GM21529 (cell line): ENCODE data around the gene PCDHGA10.
"Not testable (repeated sequence)": the region's sequence is repeated elsewhere in the genome, so short reads cannot be mapped to it uniquely, and the experiment has no call there.

Source experiments
- ATAC-seq: cut with Tn5 transposase; IDR thresholded peaks from one replicate; pipeline ENCODE4 v1.9.1; 2021; ENCODE audit not compliant: unreplicated experiment

The PCDHGA10 gene

GRCh38 chr5:141392429-141393198, 20.2 kb upstream of the PCDHGA10 start, which contains the start of gene PCDHGA8:
Gene PCDHGA8, plus strand, starts transcription at chr5:141392633. Its CDS starts 181 bp downstream, at chr5:141392814.
- no peak for ATAC-seq

DNA sequence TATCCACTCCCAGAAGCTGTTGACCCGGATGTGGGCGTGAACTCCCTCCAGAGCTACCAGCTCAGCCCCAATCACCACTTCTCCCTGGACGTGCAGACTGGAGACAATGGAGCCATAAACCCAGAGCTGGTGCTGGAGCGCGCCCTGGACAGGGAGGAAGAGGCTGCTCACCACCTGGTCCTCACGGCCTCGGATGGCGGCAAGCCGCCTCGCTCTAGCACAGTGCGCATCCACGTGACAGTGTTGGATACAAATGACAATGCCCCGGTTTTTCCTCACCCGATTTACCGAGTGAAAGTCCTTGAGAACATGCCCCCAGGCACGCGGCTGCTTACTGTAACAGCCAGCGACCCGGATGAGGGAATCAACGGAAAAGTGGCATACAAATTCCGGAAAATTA, 19.5 kb upstream of the PCDHGA10 start:
- ATAC-seq: no peak

- ATAC-seq: not testable (repeated sequence)
Observed at GRCh38 chr5:141394401-141395187, 18.2 kb upstream of the PCDHGA10 start.

DNA sequence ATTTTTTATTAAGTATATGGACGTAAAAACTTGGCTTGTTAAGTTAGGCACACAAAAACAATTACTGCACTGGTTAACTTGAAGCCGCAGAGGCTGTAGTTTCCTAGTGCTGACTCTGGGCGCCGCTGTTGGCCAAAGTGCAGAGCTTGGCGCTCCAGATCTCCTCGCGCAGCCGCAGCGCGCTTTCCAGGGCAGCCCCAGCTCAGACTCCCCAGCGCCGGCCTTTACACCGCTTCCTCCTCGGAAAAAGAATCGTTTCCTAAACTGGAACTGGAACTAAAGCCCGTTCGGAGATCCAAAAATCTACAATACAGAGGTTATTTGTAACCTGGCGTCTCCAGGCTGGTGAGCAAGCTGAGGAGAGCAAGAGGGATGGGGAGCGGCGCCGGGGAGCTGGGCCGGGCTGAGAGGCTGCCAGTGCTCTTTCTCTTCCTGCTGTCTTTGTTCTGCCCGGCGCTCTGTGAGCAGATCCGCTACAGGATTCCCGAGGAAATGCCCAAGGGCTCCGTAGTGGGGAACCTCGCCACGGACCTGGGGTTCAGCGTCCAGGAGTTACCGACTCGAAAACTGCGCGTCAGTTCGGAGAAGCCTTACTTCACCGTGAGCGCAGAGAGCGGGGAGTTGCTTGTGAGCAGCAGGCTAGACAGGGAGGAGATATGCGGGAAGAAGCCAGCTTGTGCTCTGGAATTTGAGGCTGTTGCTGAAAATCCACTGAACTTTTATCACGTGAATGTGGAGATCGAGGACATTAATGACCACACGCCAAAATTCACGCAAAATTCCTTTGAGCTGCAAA, 14.8 kb upstream of the PCDHGA10 start, which contains the start of gene PCDHGB5:
TSS of gene PCDHGB5 (plus strand) at position 192 of the 796 bp plus-strand sequence. CDS start at position 373, 181 bp downstream.
- peak; percentile 94 for ATAC-seq

GRCh38 chr5:141398608-141399007, 14.2 kb upstream of the PCDHGA10 start:
- no peak for ATAC-seq

GRCh38 chr5:141399555-141400258, 13.1 kb upstream of the PCDHGA10 start:
- ATAC-seq: no peak

DNA sequence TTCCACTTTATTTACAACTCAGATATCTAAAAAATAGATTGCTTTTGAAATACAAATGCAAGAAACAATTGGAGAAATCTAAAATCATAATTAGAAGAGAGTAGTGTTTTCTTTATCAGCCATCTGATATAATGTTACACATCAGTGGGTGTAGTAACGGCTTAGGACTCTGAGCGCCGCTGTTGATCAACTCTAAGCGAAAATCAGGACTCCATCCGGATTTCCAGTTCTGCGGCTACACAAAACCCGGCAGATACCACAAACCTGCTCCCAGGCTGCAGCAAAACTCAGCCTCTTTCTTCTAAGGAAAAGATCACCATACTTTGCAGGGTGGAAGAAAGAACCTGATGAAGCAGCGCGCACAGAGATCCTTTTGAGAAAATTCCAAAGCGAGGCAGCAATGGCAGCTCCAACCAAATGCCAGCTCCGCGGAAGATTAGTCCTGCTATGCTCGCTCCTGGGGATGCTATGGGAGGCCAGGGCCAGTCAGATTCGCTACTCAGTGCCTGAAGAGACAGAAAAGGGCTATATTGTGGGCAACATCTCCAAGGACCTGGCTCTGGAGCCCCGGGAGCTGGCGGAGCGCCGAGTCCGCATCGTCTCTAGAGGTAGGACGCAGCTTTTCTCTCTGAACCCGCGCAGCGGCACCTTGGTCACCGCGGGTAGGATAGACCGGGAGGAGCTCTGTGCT, 10.1 kb upstream of the PCDHGA10 start, which contains the start of gene PCDHGA9:
TSS of gene PCDHGA9 (plus strand) at position 226 of the 691 bp plus-strand sequence. CDS start at position 401, 175 bp downstream.
- no peak for ATAC-seq

DNA sequence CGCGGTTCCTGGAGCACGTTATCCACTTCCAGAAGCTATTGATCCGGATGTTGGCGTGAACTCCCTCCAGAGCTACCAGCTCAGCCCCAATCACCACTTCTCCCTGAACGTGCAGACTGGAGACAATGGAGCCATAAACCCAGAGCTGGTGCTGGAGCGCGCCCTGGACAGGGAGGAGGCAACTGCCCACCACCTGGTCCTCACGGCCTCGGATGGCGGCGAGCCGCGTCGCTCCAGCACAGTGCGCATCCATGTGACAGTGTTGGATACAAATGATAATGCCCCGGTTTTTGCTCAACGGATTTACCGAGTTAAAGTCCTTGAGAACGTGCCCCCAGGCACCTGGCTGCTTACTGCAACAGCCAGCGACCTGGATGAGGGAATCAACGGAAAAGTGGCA, 9.4 kb upstream of the PCDHGA10 start:
- no peak for ATAC-seq

- peak; percentile 75 for ATAC-seq
Observed at GRCh38 chr5:141407790-141408505, 4.8 kb upstream of the PCDHGA10 start, which contains the start of gene PCDHGB6. Gene PCDHGB6, plus strand, starts transcription at chr5:141408021. Its CDS starts 182 bp downstream, at chr5:141408203.

DNA sequence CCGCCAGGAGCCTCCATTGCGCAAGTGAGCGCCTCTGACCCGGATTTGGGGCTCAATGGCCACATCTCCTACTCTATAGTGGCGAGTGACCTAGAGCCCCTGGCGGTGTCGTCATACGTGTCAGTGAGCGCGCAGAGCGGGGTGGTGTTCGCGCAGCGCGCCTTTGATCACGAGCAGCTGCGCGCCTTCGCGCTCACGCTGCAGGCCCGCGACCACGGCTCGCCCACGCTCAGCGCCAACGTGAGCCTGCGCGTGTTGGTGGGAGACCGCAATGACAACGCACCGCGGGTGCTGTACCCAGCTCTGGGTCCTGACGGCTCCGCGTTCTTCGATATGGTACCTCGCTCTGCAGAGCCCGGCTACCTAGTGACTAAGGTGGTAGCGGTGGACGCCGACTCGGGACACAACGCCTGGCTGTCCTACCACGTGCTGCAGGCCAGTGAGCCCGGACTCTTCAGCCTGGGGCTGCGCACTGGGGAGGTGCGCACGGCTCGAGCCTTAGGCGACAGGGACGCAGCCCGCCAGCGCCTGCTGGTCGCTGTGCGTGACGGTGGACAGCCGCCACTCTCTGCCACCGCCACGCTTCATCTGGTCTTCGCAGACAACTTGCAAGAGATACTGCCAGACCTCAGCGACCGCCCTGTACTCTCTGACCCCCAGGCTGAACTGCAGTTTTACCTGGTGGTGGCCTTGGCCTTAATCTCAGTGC, 3.0 kb upstream of the PCDHGA10 start:
- ATAC-seq: no peak

DNA sequence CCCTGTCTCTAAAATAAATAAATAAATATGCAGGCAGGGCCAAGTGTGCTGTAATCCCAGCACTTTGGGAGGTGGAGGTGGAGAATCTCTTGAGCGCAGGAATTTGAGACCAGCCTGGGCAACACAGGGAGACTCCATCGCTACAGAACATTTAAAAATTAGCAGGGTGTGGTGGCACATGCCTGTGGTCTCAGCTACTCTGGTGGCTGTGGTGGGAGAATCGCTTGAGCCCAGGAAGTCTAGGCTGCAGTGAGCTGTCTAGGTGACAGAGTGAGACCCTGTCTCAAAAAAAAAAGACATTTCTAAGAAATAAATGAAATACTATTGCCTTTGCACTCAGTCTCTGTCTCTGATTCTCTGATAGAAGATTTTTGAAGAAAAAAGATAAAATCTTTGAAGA, 1.2 kb upstream of the PCDHGA10 start:
- ATAC-seq: no peak

DNA sequence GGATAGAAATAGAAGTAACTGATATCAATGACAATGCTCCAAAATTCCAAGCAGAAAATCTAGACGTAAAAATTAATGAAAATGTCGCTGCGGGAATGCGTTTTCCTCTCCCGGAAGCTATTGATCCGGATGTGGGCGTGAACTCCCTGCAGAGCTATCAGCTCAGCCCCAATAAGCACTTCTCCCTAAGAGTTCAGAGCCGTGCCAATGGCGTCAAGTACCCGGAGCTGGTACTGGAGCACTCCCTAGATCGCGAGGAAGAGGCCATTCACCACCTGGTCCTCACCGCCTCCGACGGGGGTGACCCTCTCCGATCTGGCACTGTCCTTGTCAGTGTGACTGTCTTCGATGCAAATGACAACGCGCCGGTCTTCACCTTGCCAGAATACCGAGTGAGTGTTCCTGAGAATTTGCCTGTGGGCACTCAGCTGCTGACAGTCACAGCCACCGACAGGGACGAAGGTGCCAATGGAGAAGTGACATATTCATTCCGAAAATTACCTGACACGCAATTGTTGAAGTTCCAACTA, 818 bp downstream of the PCDHGA10 start:
- no peak for ATAC-seq

GRCh38 chr5:141414548-141415274, 1.9 kb downstream of the PCDHGA10 start:
- not testable (repeated sequence) for ATAC-seq

DNA sequence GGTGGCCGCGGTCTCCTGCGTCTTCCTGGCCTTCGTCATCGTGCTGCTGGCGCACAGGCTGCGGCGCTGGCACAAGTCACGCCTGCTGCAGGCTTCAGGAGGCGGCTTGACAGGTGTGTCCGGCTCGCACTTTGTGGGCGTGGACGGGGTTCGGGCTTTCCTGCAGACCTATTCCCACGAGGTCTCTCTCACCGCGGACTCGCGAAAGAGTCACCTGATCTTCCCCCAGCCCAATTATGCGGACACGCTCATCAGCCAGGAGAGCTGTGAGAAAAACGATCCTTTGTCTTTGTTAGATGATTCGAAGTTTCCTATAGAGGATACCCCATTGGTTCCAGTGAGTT, 2.5 kb downstream of the PCDHGA10 start:
- not testable (repeated sequence) for ATAC-seq

- peak; percentile 73 for ATAC-seq
Observed at GRCh38 chr5:141417494-141418172, 4.8 kb downstream of the PCDHGA10 start, which contains the start of gene PCDHGB7. Gene PCDHGB7, plus strand, starts transcription at chr5:141417677. Its CDS starts 183 bp downstream, at chr5:141417860.

GRCh38 chr5:141419074-141419880, 6.5 kb downstream of the PCDHGA10 start:
- no peak for ATAC-seq
